GM23338 (cell line): ENCODE measurements around the gene STARD13. TPM values are rescaled to one million over a fixed set of nuclear protein-coding genes. Genes with fewer than 3 reads are reported as not detected.

Source experiments
- ATAC-seq: fragments of 200-7000 bp; cut with Tn5 transposase; 3 replicates; pipeline ENCODE4 v1.9.1; 2020
- DNase-seq: peaks from one replicate; pipeline ENCODE4 v3.0.0-alpha.2; 2015; ENCODE audit warnings: low spot score
- H2AFZ ChIP-seq: fragments of 200-600 bp; sonication (generic); 2 replicates; pipeline ENCODE4 v1.8.0; 2016; ENCODE audit warnings: antibody characterized with exemption, mild to moderate bottlenecking, moderate library complexity
- H3F3A ChIP-seq: fragments of 200-600 bp; sonication (generic); replicated peaks from 2 replicates; pipeline ENCODE4 v1.8.0; 2017; ENCODE audit warnings: antibody characterized with exemption, mixed run types, low read depth
- H3K27ac ChIP-seq: fragments of 200-600 bp; sonication (generic); 2 replicates; pipeline ENCODE4 v1.6.1; 2016; ENCODE audit warnings: low read depth
- H3K27me3 ChIP-seq: fragments of 200-600 bp; sonication (generic); 2 replicates; pipeline ENCODE4 v1.8.0; 2016; ENCODE audit warnings: mild to moderate bottlenecking, mixed run types, moderate library complexity; ENCODE audit not compliant: insufficient read depth
- H3K36me3 ChIP-seq: fragments of 200-600 bp; sonication (generic); 2 replicates; pipeline ENCODE4 v1.8.0; 2016; ENCODE audit warnings: mild to moderate bottlenecking; ENCODE audit not compliant: insufficient read depth
- H3K4me1 ChIP-seq: fragments of 200-600 bp; sonication (generic); 2 replicates; pipeline ENCODE4 v1.8.0; 2016; ENCODE audit warnings: mild to moderate bottlenecking, moderate library complexity; ENCODE audit not compliant: insufficient read depth
- H3K4me2 ChIP-seq: fragments of 200-600 bp; sonication (generic); 2 replicates; pipeline ENCODE4 v1.7.1; 2017; ENCODE audit warnings: mixed run types
- H3K4me3 ChIP-seq: fragments of 200-600 bp; sonication (generic); 2 replicates; pipeline ENCODE4 v1.6.1; 2016; ENCODE audit warnings: mixed run types
- H3K79me2 ChIP-seq: fragments of 200-600 bp; sonication (generic); replicated peaks from 2 replicates; pipeline ENCODE4 v1.8.0; 2017; ENCODE audit warnings: mild to moderate bottlenecking; ENCODE audit not compliant: insufficient read depth
- H3K9me2 ChIP-seq: fragments of 200-600 bp; sonication (generic); 2 replicates; pipeline ENCODE4 v1.8.0; 2017; ENCODE audit not compliant: insufficient read depth
- H4K20me1 ChIP-seq: fragments of 200-600 bp; sonication (generic); replicated peaks from 2 replicates; pipeline ENCODE4 v1.8.0; 2017; ENCODE audit warnings: mild to moderate bottlenecking; ENCODE audit not compliant: insufficient read depth
- H3K27ac Mint-ChIP-seq: 2 replicates; pipeline ENCODE4 v1.8.0; 2020; ENCODE audit warnings: inconsistent platforms, mild to moderate bottlenecking, moderate library complexity, mixed read lengths
- H3K27me3 Mint-ChIP-seq: 3 replicates; pipeline ENCODE4 v1.8.0; 2022; ENCODE audit warnings: low read depth, mild to moderate bottlenecking, moderate library complexity, mixed read lengths, inconsistent platforms; ENCODE audit not compliant: insufficient read depth, poor library complexity
- H3K36me3 Mint-ChIP-seq: 3 replicates; pipeline ENCODE4 v1.8.0; 2021; ENCODE audit warnings: low read depth, mild to moderate bottlenecking, inconsistent platforms, moderate library complexity, mixed read lengths
- H3K4me1 Mint-ChIP-seq: 3 replicates; pipeline ENCODE4 v1.8.0; 2020; ENCODE audit warnings: mild to moderate bottlenecking, inconsistent platforms, mixed read lengths
- H3K4me3 Mint-ChIP-seq: 3 replicates; pipeline ENCODE4 v1.8.0; 2021; ENCODE audit warnings: moderate library complexity, mild to moderate bottlenecking, inconsistent platforms, mixed read lengths
- H3K9me3 Mint-ChIP-seq: 3 replicates; pipeline ENCODE4 v1.8.0; 2020; ENCODE audit warnings: moderate library complexity, mild to moderate bottlenecking, inconsistent platforms, mixed read lengths
- CREB1 ChIP-seq: fragments of 250-450 bp; sonication (Bioruptor Pico); IDR thresholded peaks from 2 replicates; pipeline ENCODE4 v1.5.0; 2020; ENCODE audit warnings: low read depth, mild to moderate bottlenecking, moderate library complexity
- CTCF ChIP-seq, 2 experiments: fragments of 200-600 bp in 1 of 2; sonication (generic) in 1 of 2; conservative IDR thresholded peaks; 2 replicates each; pipeline versions ENCODE4 v1.5.1 to v1.6.1; 2016 to 2017; ENCODE audit warnings: antibody characterized with exemption in 2 of 2, low read depth in 2 of 2, mild to moderate bottlenecking in 2 of 2, moderate library complexity in 1 of 2
- ETS1 ChIP-seq: IDR thresholded peaks from 2 replicates; pipeline ENCODE4 v1.6.1; 2016; ENCODE audit warnings: antibody characterized with exemption
- EZH2 ChIP-seq: fragments of 200-600 bp; sonication (generic); IDR thresholded peaks from one replicate; pipeline ENCODE4 v1.8.0; 2017; ENCODE audit warnings: antibody characterized with exemption, mild to moderate bottlenecking, low read depth; ENCODE audit not compliant: unreplicated experiment
- EZH2phosphoT487 ChIP-seq: fragments of 200-600 bp; sonication (generic); IDR thresholded peaks from one replicate; pipeline ENCODE4 v1.8.1; 2018; ENCODE audit warnings: antibody characterized with exemption; ENCODE audit not compliant: unreplicated experiment
- JUNB ChIP-seq: IDR thresholded peaks from one replicate; pipeline ENCODE4 v1.6.1; 2016; ENCODE audit warnings: antibody characterized with exemption; ENCODE audit not compliant: unreplicated experiment
- NANOG ChIP-seq: IDR thresholded peaks from 2 replicates; pipeline ENCODE4 v1.6.1; 2016; ENCODE audit warnings: antibody characterized with exemption, borderline replicate concordance
- POLR2AphosphoS5 ChIP-seq: IDR thresholded peaks from 2 replicates; pipeline ENCODE4 v1.6.1; 2016; ENCODE audit warnings: antibody characterized with exemption, low read depth
- ZNF114 ChIP-seq: fragments of 250-450 bp; sonication (Bioruptor Pico); IDR thresholded peaks from 2 replicates; pipeline ENCODE4 v1.5.0; 2020; ENCODE audit warnings: mild to moderate bottlenecking, moderate library complexity
- ZNF331 ChIP-seq: fragments of 250-450 bp; sonication (Bioruptor Pico); IDR thresholded peaks from 2 replicates; pipeline ENCODE4 v1.5.0; 2020; ENCODE audit warnings: low read depth, mild to moderate bottlenecking, moderate library complexity
- polyA plus RNA-seq: library from polyadenylated mRNA; unstranded; fragments of >200 nt; fragmentation: Nextera tagmentation; extraction: Ambion mirVana; gene quantifications from 2 replicates; pipeline ENCODE4 v1.2.1, GENCODE V29; 2016
- total RNA-seq: library from RNA; depleted of rRNA; stranded (reverse); fragments of >200 nt; shearing (Covaris generic); gene quantifications from 2 replicates; pipeline ENCODE4 v1.2.3, GENCODE V29; 2014
- TF ChIP-seq, protein P1 (sequence below): IDR thresholded peaks from one replicate; pipeline ENCODE4 v1.6.1; 2018; ENCODE audit warnings: antibody characterized with exemption; ENCODE audit not compliant: unreplicated experiment
- TF ChIP-seq, protein P2 (sequence below): fragments of 250-450 bp; sonication (Bioruptor Pico); IDR thresholded peaks from 2 replicates; pipeline ENCODE4 v1.5.0; 2020; ENCODE audit warnings: mild to moderate bottlenecking, moderate library complexity

STARD13 gene
- total and polyA plus RNA-seq, 2 experiments from 2014 or later, result 3.2 to 5.2 TPM

- Mint-ChIP-seq H3K27me3 (peaks cover 2% of the 10 kb centered on the region), H3K36me3 (peaks cover 1% of the 10 kb centered on the region; the same call in 1 of the 3 replicates), H3K9me3 (no peaks in the 10 kb centered on the region), H3K4me3 (no peak overlapping the region), H3K4me1 (peaks cover 4% of the 10 kb centered on the region; the same call in 1 of the 3 replicates), H3K27ac (no peak overlapping the region)
- Histone ChIP-seq H3K4me2 (no peak overlapping the region), H3K4me1 (no peaks in the 10 kb centered on the region), H3K27me3 (no peaks in the 10 kb centered on the region), H2AFZ (no peak overlapping the region), H3K79me2 (no peaks in the 10 kb centered on the region), H3K9me2 (0 out of 2 replicates have a peak, but pooled peaks cover 2% of the 10 kb centered on the region), H4K20me1 (no peaks in the 10 kb centered on the region), H3K4me3 (no peak overlapping the region), H3K36me3 (no peaks in the 10 kb centered on the region), H3F3A (no peaks in the 10 kb centered on the region), H3K27ac (no peak overlapping the region)
- DNase-seq, result no peak
- ATAC-seq, result no peak
- TF ChIP-seq ZNF114 (CRISPR knock-in tag), result no peak
- TF ChIP-seq NANOG, result no peak
- TF ChIP-seq ZNF331, result no peak
- TF ChIP-seq, protein P1, sequence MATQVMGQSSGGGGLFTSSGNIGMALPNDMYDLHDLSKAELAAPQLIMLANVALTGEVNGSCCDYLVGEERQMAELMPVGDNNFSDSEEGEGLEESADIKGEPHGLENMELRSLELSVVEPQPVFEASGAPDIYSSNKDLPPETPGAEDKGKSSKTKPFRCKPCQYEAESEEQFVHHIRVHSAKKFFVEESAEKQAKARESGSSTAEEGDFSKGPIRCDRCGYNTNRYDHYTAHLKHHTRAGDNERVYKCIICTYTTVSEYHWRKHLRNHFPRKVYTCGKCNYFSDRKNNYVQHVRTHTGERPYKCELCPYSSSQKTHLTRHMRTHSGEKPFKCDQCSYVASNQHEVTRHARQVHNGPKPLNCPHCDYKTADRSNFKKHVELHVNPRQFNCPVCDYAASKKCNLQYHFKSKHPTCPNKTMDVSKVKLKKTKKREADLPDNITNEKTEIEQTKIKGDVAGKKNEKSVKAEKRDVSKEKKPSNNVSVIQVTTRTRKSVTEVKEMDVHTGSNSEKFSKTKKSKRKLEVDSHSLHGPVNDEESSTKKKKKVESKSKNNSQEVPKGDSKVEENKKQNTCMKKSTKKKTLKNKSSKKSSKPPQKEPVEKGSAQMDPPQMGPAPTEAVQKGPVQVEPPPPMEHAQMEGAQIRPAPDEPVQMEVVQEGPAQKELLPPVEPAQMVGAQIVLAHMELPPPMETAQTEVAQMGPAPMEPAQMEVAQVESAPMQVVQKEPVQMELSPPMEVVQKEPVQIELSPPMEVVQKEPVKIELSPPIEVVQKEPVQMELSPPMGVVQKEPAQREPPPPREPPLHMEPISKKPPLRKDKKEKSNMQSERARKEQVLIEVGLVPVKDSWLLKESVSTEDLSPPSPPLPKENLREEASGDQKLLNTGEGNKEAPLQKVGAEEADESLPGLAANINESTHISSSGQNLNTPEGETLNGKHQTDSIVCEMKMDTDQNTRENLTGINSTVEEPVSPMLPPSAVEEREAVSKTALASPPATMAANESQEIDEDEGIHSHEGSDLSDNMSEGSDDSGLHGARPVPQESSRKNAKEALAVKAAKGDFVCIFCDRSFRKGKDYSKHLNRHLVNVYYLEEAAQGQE, result no peak
- no peak for TF ChIP-seq POLR2AphosphoS5
- TF ChIP-seq EZH2, result no peak
- no peak for TF ChIP-seq CTCF (conservative IDR thresholded peaks at IDR 0.05; ENCODE audit: low read depth in 2 of 2)
- TF ChIP-seq JUNB, result no peak
- no peak for TF ChIP-seq ETS1
- TF ChIP-seq CREB1, result no peak
- TF ChIP-seq, protein P2, sequence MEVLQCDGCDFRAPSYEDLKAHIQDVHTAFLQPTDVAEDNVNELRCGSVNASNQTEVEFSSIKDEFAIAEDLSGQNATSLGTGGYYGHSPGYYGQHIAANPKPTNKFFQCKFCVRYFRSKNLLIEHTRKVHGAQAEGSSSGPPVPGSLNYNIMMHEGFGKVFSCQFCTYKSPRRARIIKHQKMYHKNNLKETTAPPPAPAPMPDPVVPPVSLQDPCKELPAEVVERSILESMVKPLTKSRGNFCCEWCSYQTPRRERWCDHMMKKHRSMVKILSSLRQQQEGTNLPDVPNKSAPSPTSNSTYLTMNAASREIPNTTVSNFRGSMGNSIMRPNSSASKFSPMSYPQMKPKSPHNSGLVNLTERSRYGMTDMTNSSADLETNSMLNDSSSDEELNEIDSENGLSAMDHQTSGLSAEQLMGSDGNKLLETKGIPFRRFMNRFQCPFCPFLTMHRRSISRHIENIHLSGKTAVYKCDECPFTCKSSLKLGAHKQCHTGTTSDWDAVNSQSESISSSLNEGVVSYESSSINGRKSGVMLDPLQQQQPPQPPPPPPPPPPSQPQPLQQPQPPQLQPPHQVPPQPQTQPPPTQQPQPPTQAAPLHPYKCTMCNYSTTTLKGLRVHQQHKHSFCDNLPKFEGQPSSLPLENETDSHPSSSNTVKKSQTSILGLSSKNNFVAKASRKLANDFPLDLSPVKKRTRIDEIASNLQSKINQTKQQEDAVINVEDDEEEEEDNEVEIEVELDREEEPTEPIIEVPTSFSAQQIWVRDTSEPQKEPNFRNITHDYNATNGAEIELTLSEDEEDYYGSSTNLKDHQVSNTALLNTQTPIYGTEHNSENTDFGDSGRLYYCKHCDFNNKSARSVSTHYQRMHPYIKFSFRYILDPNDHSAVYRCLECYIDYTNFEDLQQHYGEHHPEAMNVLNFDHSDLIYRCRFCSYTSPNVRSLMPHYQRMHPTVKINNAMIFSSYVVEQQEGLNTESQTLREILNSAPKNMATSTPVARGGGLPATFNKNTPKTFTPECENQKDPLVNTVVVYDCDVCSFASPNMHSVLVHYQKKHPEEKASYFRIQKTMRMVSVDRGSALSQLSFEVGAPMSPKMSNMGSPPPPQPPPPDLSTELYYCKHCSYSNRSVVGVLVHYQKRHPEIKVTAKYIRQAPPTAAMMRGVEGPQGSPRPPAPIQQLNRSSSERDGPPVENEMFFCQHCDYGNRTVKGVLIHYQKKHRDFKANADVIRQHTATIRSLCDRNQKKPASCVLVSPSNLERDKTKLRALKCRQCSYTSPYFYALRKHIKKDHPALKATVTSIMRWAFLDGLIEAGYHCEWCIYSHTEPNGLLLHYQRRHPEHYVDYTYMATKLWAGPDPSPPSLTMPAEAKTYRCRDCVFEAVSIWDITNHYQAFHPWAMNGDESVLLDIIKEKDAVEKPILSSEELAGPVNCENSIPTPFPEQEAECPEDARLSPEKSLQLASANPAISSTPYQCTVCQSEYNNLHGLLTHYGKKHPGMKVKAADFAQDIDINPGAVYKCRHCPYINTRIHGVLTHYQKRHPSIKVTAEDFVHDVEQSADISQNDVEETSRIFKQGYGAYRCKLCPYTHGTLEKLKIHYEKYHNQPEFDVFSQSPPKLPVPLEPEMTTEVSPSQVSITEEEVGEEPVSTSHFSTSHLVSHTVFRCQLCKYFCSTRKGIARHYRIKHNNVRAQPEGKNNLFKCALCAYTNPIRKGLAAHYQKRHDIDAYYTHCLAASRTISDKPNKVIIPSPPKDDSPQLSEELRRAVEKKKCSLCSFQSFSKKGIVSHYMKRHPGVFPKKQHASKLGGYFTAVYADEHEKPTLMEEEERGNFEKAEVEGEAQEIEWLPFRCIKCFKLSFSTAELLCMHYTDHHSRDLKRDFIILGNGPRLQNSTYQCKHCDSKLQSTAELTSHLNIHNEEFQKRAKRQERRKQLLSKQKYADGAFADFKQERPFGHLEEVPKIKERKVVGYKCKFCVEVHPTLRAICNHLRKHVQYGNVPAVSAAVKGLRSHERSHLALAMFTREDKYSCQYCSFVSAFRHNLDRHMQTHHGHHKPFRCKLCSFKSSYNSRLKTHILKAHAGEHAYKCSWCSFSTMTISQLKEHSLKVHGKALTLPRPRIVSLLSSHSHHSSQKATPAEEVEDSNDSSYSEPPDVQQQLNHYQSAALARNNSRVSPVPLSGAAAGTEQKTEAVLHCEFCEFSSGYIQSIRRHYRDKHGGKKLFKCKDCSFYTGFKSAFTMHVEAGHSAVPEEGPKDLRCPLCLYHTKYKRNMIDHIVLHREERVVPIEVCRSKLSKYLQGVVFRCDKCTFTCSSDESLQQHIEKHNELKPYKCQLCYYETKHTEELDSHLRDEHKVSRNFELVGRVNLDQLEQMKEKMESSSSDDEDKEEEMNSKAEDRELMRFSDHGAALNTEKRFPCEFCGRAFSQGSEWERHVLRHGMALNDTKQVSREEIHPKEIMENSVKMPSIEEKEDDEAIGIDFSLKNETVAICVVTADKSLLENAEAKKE, result no peak
- no peak for TF ChIP-seq EZH2phosphoT487
These were observed 170.3 kb downstream of the STARD13 start for GRCh38 chr13:33115274-33115673.
